GM23338 (cell line): ENCODE measurements around the gene SETDB1. TPM values are rescaled to one million over a fixed set of nuclear protein-coding genes. Genes with fewer than 3 reads are reported as not detected.

ENCODE experiments used
- CREB1 ChIP-seq: fragments of 250-450 bp; sonication (Bioruptor Pico); IDR thresholded peaks from 2 replicates; pipeline ENCODE4 v1.5.0; 2020; ENCODE audit warnings: low read depth, mild to moderate bottlenecking, moderate library complexity
- EZH2 ChIP-seq: fragments of 200-600 bp; sonication (generic); IDR thresholded peaks from one replicate; pipeline ENCODE4 v1.8.0; 2017; ENCODE audit warnings: antibody characterized with exemption, mild to moderate bottlenecking, low read depth; ENCODE audit not compliant: unreplicated experiment
- POLR2AphosphoS5 ChIP-seq: IDR thresholded peaks from 2 replicates; pipeline ENCODE4 v1.6.1; 2016; ENCODE audit warnings: antibody characterized with exemption, low read depth
- ZNF462 ChIP-seq: fragments of 250-450 bp; sonication (Bioruptor Pico); IDR thresholded peaks from 2 replicates; pipeline ENCODE4 v1.5.0; 2020; ENCODE audit warnings: mild to moderate bottlenecking, moderate library complexity
- polyA plus RNA-seq: library from polyadenylated mRNA; unstranded; fragments of >200 nt; fragmentation: Nextera tagmentation; extraction: Ambion mirVana; gene quantifications from 2 replicates; pipeline ENCODE4 v1.2.1, GENCODE V29; 2016
- total RNA-seq: library from RNA; depleted of rRNA; stranded (reverse); fragments of >200 nt; shearing (Covaris generic); gene quantifications from 2 replicates; pipeline ENCODE4 v1.2.3, GENCODE V29; 2014
- TF ChIP-seq, protein P1 (sequence below): IDR thresholded peaks from one replicate; pipeline ENCODE4 v1.6.1; 2018; ENCODE audit warnings: antibody characterized with exemption; ENCODE audit not compliant: unreplicated experiment

Gene SETDB1
- total and polyA plus RNA-seq, 2 experiments from 2014 or later = 16.9 to 47.4 TPM

- TF ChIP-seq ZNF462 (CRISPR knock-in tag) (no peak), CREB1 (CRISPR knock-in tag) (no peak), POLR2AphosphoS5 (no peak), EZH2 (no peak)
- TF ChIP-seq, protein P1, sequence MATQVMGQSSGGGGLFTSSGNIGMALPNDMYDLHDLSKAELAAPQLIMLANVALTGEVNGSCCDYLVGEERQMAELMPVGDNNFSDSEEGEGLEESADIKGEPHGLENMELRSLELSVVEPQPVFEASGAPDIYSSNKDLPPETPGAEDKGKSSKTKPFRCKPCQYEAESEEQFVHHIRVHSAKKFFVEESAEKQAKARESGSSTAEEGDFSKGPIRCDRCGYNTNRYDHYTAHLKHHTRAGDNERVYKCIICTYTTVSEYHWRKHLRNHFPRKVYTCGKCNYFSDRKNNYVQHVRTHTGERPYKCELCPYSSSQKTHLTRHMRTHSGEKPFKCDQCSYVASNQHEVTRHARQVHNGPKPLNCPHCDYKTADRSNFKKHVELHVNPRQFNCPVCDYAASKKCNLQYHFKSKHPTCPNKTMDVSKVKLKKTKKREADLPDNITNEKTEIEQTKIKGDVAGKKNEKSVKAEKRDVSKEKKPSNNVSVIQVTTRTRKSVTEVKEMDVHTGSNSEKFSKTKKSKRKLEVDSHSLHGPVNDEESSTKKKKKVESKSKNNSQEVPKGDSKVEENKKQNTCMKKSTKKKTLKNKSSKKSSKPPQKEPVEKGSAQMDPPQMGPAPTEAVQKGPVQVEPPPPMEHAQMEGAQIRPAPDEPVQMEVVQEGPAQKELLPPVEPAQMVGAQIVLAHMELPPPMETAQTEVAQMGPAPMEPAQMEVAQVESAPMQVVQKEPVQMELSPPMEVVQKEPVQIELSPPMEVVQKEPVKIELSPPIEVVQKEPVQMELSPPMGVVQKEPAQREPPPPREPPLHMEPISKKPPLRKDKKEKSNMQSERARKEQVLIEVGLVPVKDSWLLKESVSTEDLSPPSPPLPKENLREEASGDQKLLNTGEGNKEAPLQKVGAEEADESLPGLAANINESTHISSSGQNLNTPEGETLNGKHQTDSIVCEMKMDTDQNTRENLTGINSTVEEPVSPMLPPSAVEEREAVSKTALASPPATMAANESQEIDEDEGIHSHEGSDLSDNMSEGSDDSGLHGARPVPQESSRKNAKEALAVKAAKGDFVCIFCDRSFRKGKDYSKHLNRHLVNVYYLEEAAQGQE = no peak
These were observed 59.1 kb downstream of the SETDB1 start (continued) for GRCh38 chr1:150985179-150985825.
